Hepatic stellate cell (primary cell): ENCODE measurements around the gene E2F7.

Experiments
- DNase-seq: peaks from one replicate; pipeline ENCODE4 v3.0.0; 2011; ENCODE audit warnings: low spot score

The E2F7 gene

GRCh38 chr12:77013091-77013490, 52.3 kb downstream of the E2F7 start:
- DNase-seq: no peak

- DNase-seq: peak; percentile 74
These were observed 54.4 kb downstream of the E2F7 start for GRCh38 chr12:77010691-77011548.

GRCh38 chr12:77007476-77007875, 57.9 kb downstream of the E2F7 start:
- DNase-seq: no peak

- no peak for DNase-seq
These were observed 59.7 kb downstream of the E2F7 start for GRCh38 chr12:77005611-77006098.

DNA sequence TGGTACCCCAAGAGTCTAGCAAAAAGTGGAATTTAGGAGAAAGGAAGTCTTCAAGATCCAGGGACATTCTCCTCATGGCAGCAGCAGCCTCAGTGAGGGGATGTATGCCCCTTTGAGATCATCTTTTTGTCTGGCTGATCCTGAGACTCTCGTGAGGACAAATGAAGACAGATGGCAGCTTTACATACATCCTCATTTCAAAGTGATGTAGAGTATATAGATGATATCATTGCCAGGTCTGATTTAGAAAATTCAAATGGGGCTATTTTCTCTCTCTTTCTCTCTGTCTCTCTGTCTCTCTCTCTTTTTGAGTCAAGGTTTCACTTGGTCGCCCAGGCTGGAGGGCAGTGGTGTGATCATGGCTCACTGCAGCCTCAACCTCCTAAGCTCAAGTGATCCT, 61.5 kb downstream of the E2F7 start:
- no peak for DNase-seq

DNA sequence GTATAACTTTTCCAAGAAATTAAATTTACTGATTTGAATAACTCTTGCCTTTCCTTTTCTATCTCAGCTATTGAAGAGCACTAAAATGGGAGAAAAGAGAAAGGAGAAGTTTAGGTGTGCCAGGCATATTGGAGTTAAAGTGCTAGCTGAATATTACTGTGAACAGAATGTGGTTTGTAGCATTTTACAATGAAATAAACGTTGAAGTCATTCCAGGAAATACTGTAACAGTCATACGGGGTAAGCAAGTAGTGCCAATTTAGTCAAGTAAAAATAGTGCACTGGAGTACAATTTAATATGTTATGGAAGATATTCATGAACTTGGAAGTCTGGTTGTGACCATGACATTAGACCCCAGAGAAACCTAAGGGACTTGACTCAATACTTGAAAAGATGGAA, 62.1 kb downstream of the E2F7 start:
- no peak for DNase-seq

DNA sequence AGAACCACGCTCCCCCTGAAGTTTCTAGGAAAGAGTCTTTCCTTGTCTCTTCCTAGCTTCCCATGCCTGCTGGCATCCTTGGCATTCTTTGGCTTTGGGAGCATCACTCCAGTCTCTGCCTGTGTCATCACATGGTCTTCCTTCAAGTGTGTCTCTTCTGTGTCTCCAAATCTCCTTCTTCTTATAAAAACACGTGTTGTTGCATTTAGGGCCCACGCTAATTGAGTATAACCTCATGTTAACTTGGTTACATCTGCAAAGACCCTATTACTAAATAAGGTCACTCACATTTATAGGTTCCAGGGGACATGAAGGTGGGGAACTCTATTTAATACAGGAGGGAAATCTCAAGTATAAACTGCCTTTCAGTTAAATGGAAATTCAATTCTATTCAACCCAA, 63.0 kb downstream of the E2F7 start:
- DNase-seq: no peak

GRCh38 chr12:77001276-77001675, 64.1 kb downstream of the E2F7 start:
- no peak for DNase-seq

DNA sequence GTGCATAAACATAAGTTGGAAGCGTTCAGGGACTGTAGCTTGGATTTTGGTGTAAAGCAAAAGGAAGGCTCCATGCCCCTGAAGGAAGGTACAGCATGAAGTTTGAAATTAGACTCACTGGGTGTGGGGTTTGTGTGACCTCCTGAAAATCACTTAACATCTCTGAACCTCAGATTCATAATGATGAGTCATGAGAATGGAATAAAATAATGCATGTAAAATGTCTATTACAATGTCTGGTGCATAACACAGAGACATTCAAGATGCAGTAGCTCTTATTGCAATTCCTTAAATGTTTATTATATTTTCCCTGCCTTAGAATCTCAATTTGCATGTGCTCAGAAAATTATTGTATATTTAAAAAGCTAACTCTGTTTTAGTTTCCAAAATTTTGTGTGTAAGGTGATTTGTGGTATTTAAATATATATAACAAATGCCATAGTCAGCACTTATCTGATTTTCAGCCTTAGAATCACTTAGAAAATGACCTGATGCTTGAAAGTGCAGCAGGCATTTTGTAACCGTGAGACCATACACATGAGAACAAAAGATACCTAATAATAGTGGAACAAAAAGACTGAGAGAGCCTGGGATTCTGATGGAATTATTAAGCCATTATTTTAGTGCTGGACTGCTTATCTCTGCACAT, 66.3 kb downstream of the E2F7 start:
- DNase-seq: no peak

DNA sequence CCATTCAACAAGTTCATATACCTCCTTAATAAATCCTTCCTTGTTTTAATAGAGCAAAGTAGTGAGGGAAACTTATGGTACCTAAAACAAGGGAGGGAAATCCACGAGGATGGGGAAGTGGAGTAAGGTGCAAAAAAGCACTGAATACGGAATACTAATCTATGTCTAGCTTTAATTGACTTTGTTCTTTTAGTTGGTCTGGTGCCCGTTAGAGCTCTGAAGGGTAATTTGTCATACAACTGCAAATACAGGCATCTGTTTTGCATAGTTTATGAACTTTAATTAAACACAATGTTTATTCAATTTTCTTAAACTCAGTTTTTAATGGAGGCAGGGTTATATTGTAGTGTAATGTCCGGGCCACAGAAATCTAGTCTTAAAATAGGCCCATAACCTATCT, 67.0 kb downstream of the E2F7 start:
- no peak for DNase-seq

DNA sequence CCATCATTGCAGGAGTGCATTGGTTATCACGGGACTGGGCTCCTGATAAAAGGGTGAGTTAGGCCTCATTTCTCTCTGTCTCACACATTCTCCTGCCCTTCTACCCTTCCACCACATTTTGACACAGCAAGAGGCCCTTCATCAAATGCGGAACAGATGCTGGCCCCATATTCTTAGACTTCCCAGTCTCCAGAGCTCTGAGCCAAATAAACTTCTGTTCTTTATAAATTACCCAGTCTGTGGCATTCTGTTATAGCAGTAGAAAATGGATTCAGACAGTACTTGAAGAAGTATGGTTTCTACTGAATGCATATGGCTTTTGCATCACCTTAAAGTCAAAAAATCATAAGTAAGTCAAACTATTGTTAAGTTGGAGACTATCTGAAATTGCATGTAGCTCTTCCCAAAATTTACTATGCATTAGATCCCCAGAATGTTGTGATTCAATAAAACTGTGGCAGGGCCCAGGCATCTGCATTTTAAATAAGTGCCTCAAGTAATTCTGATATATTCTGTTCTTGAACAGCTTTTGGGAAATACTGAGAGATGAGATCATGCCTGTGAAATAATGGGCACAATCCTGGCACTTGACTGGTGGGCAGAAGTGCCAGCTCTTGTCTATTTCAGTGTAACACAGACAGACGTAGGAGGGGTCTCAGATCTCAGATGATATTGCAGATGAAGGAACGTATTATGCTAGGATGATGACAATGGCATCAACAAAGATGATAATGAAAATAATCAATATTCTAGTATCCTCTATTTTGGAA, 68.2 kb downstream of the E2F7 start:
- no peak for DNase-seq

GRCh38 chr12:76990716-76991115, 74.7 kb downstream of the E2F7 start:
- no peak for DNase-seq

DNA sequence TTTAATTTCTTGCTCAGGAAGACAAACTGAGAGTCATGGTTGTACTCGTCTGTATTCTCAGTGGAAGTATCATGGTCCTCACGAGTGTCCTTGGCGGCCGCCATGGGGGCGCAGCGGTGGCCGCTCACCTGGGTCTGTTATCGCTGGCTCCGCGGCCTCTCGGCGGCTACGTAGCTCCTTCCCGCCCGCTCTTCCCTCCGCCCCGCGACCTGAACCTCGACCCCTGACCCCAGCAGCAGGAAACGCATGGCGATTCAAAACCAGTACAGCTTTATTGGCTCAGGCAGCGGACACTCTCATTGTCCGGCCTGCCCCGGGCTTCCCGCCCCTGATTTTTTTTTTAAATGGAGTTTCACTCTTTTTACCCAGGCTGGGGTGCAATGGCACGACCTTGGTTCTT, 80.8 kb downstream of the E2F7 start:
- DNase-seq: no peak

DNA sequence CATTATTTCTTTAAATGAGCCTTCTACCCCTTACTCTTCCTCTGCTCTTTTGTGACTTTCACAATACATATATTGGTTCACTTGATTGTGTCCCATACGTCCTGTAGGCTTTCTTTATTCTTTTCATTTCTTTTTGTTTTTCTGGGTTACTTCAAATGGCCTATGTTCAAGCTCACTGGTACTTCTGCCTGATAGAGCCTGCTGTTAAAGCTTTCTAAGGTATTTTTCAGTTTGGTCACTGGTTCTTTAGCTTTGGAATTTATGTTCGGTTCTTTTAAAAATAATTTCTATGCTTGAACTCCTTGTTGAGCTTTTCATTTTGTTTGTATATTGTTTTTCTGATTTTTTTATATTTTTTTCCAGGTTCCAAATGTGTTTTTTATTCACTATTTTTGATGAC, 81.9 kb downstream of the E2F7 start:
- DNase-seq: no peak

GRCh38 chr12:76980196-76980595, 85.2 kb downstream of the E2F7 start:
- no peak for DNase-seq

- DNase-seq: no peak
These were observed 88.5 kb downstream of the E2F7 start for GRCh38 chr12:76976777-76977382.
